HG02678 (cell line): ENCODE measurements around the gene RABGAP1L.
"Not testable (repeated sequence)": the region's sequence is repeated elsewhere in the genome, so short reads cannot be mapped to it uniquely, and the experiment has no call there.

Source experiments
- ATAC-seq: cut with Tn5 transposase; IDR thresholded peaks from one replicate; pipeline ENCODE4 v1.9.1; 2021; ENCODE audit warnings: mild to moderate bottlenecking, moderate library complexity; ENCODE audit not compliant: unreplicated experiment

RABGAP1L gene

GRCh38 chr1:175005085-175005783 is 845.9 kb downstream of the RABGAP1L start:
- no peak for ATAC-seq

GRCh38 chr1:175009532-175009931 is 850.2 kb downstream of the RABGAP1L start:
- no peak for ATAC-seq

- ATAC-seq: no peak
Measured at GRCh38 chr1:175013445-175013844, 854.1 kb downstream of the RABGAP1L start.

GRCh38 chr1:175015243-175015642 is 855.9 kb downstream of the RABGAP1L start:
- ATAC-seq: no peak

- ATAC-seq: no peak
Measured at GRCh38 chr1:175019524-175019923, 860.2 kb downstream of the RABGAP1L start.

GRCh38 chr1:175023043-175023921 is 864.0 kb downstream of the RABGAP1L start, which contains the start of gene MRPS14:
TSS of gene MRPS14 (minus strand) at chr1:175023425. CDS start at chr1:175023408, 17 bp downstream.
- peak; percentile 91 for ATAC-seq

- ATAC-seq: not testable (repeated sequence)
Measured at GRCh38 chr1:175023922-175024242, 864.6 kb downstream of the RABGAP1L start.

- no peak for ATAC-seq
Measured at GRCh38 chr1:175024773-175025172, 865.5 kb downstream of the RABGAP1L start.

GRCh38 chr1:175033953-175034352 is 874.6 kb downstream of the RABGAP1L start:
- no peak for ATAC-seq

- no peak for ATAC-seq
Measured at GRCh38 chr1:175034775-175035174, 875.5 kb downstream of the RABGAP1L start.

- ATAC-seq: no peak
Measured at GRCh38 chr1:175035865-175036264, 876.5 kb downstream of the RABGAP1L start.

- ATAC-seq: no peak
Measured at GRCh38 chr1:175036476-175036875, 877.2 kb downstream of the RABGAP1L start.

GRCh38 chr1:175037416-175037815 is 878.1 kb downstream of the RABGAP1L start:
- no peak for ATAC-seq

- no peak for ATAC-seq
Measured at GRCh38 chr1:175040324-175040879, 881.1 kb downstream of the RABGAP1L start.

GRCh38 chr1:175042650-175043049 is 883.3 kb downstream of the RABGAP1L start:
- no peak for ATAC-seq

GRCh38 chr1:175043824-175044223 is 884.5 kb downstream of the RABGAP1L start:
- ATAC-seq: no peak

GRCh38 chr1:175044591-175044990 is 885.3 kb downstream of the RABGAP1L start:
- ATAC-seq: not testable (repeated sequence)
